Activated B cell treated with CpG ODN at 0.5 μM for 24 hours (primary cell): ENCODE results near the gene RTP3. TPM values are rescaled to one million over a fixed set of nuclear protein-coding genes. Genes with fewer than 3 reads are reported as not detected.
"Not testable (repeated sequence)": the region's sequence is repeated elsewhere in the genome, so short reads cannot be mapped to it uniquely, and the experiment has no call there.

Source experiments
- ATAC-seq: fragments of 200-7000 bp; cut with Tn5 transposase; one replicate; pipeline ENCODE4 v1.10.0; 2021; ENCODE audit warnings: low read depth, mild to moderate bottlenecking, moderate library complexity
- CTCF ChIA-PET: fragments of 350-600 bp; sonication (Branson Sonifier 250); formaldehyde crosslinking; loops from one replicate; lab custom pipeline; 2021; ENCODE audit warnings: antibody characterized with exemption; lab: Charles Lee
- POLR2A ChIA-PET: fragments of 350-600 bp; sonication (Branson Sonifier 250); formaldehyde crosslinking; loops from one replicate; lab custom pipeline; 2021; ENCODE audit warnings: antibody characterized with exemption; lab: Charles Lee
- DNase-seq: peaks from one replicate; pipeline ENCODE4 v3.0.0; 2022
- H3K27ac Mint-ChIP-seq: one replicate; pipeline ENCODE4 v1.8.0; 2020; ENCODE audit warnings: mixed read lengths
- H3K27me3 Mint-ChIP-seq: one replicate; pipeline ENCODE4 v1.8.0; 2021; ENCODE audit warnings: mixed read lengths
- H3K36me3 Mint-ChIP-seq: one replicate; pipeline ENCODE4 v1.8.0; 2021; ENCODE audit warnings: low read depth, mixed read lengths
- H3K4me1 Mint-ChIP-seq: one replicate; pipeline ENCODE4 v1.8.0; 2021; ENCODE audit warnings: mixed read lengths
- H3K4me3 Mint-ChIP-seq: one replicate; pipeline ENCODE4 v1.8.0; 2020; ENCODE audit warnings: mild to moderate bottlenecking, mixed read lengths
- H3K9me3 Mint-ChIP-seq: one replicate; pipeline ENCODE4 v1.8.0; 2020; ENCODE audit warnings: mixed read lengths
- CTCF ChIP-seq: fragments of 200-600 bp; IDR thresholded peaks from one replicate; pipeline ENCODE4 v1.8.0; 2022; ENCODE audit warnings: antibody characterized with exemption, mild to moderate bottlenecking
- intact Hi-C: fragments of 100-400 bp; cut with micrococcal nuclease; formaldehyde crosslinking; loops from one replicate; pipeline ENCODE4 v1.15.1; 2024
- total RNA-seq: library from RNA; stranded (reverse); gene quantifications from 2 replicates; pipeline ENCODE4 v1.2.3, GENCODE V29; 2022

The RTP3 gene
- total RNA-seq, 1 donor from 2014 or later: not detected

GRCh38 chr3:46546896-46547440 is 49.2 kb downstream of the RTP3 start:
- Mint-ChIP-seq H3K4me3 (no peak overlapping the region), H3K9me3 (no peaks in the 10 kb centered on the region), H3K36me3 (no peaks in the 10 kb centered on the region), H3K4me1 (peaks cover 45% of the 10 kb centered on the region), H3K27ac (no peak overlapping the region), H3K27me3 (peaks cover 2% of the 10 kb centered on the region)
- no peak for TF ChIP-seq CTCF
- DNase-seq: no peak
- intact Hi-C loops: no loop called here
- POLR2A ChIA-PET: interaction anchor here (0.6 to 0.9 kb wide), 2 partner anchors 8 to 815 kb away, joined by 3 to 5 read pairs; no protein-coding TSS in a partner anchor
- CTCF ChIA-PET: interaction anchor here (1.3 to 7.4 kb wide), 2 partner anchors 58 to 83 kb away, joined by 3 to 51 read pairs; no protein-coding TSS in a partner anchor
- ATAC-seq: no peak

- POLR2A ChIA-PET, H3K36me3 Mint-ChIP-seq, intact Hi-C loops, H3K9me3 Mint-ChIP-seq, DNase-seq, ATAC-seq, H3K27me3 Mint-ChIP-seq, H3K4me3 Mint-ChIP-seq, H3K27ac Mint-ChIP-seq: not testable (repeated sequence)
- CTCF ChIA-PET: interaction anchor here (1.3 to 7.4 kb wide), 2 partner anchors 10 to 60 kb away, joined by 3 to 51 read pairs; no protein-coding TSS in a partner anchor
- H3K4me1 Mint-ChIP-seq: peaks cover 35% of the 10 kb centered on the region
Observed at GRCh38 chr3:46548611-46549010, 50.8 kb downstream of the RTP3 start.

- Mint-ChIP-seq H3K36me3 (no peaks in the 10 kb centered on the region), H3K9me3 (no peaks in the 10 kb centered on the region), H3K4me1 (peaks cover 35% of the 10 kb centered on the region), H3K27me3 (peaks cover 3% of the 10 kb centered on the region), H3K4me3 (no peak overlapping the region), H3K27ac (no peak overlapping the region)
- CTCF ChIA-PET: interaction anchor here (0.8 to 7.4 kb wide), 3 partner anchors 9 to 80 kb away, joined by 3 to 51 read pairs (median 3); no protein-coding TSS in a partner anchor
- intact Hi-C loops: no loop called here
- ATAC-seq (no peak), DNase-seq (no peak)
- POLR2A ChIA-PET: interaction anchor here (1.8 kb wide), 1 partner anchor 11 kb away, joined by 8 read pairs; no protein-coding TSS in a partner anchor
- TF ChIP-seq CTCF: no peak
Observed at GRCh38 chr3:46549408-46549904, 51.7 kb downstream of the RTP3 start.

GRCh38 chr3:46549989-46550388 is 52.2 kb downstream of the RTP3 start:
- no peak for TF ChIP-seq CTCF
- DNase-seq: no peak
- peaks cover 3% of the 10 kb centered on the region for H3K27me3 Mint-ChIP-seq
- peaks cover 35% of the 10 kb centered on the region for H3K4me1 Mint-ChIP-seq
- H3K27ac Mint-ChIP-seq: no peak overlapping the region
- POLR2A ChIA-PET: interaction anchor here (1.8 kb wide), 1 partner anchor 11 kb away, joined by 8 read pairs; no protein-coding TSS in a partner anchor
- no peaks in the 10 kb centered on the region for H3K36me3 Mint-ChIP-seq
- peaks cover 2% of the 10 kb centered on the region for H3K9me3 Mint-ChIP-seq
- intact Hi-C loops: loop anchor here (1.0 kb wide), 1 partner anchor 11 kb away; no protein-coding TSS in a partner anchor
- no peak overlapping the region for H3K4me3 Mint-ChIP-seq
- CTCF ChIA-PET: interaction anchor here (7.4 kb wide), 1 partner anchor 61 kb away, joined by 51 read pairs; no protein-coding TSS in a partner anchor
- peak; percentile 37 for ATAC-seq

Other genes with a start within 250 kb of the RTP3 start
- 0.16 and 0.29 TPM in 2 replicates for gene CCR2, start 143.9 kb upstream of the RTP3 start, total RNA-seq
- 0.27 and 0.55 TPM in 2 replicates for gene CCR5, start 127.0 kb upstream of the RTP3 start, total RNA-seq
- 1.9 TPM in 2 replicates for gene CCRL2, start 90.7 kb upstream of the RTP3 start, total RNA-seq
- gene LTF, start 33.1 kb upstream of the RTP3 start, total RNA-seq: 0.10 TPM in 1 of 2 replicates, not detected in the other
- not detected in 2 replicates for gene LRRC2, start 68.3 kb downstream of the RTP3 start, total RNA-seq
- gene FAM240A, start 114.5 kb downstream of the RTP3 start, total RNA-seq: not detected in 2 replicates
- gene ALS2CL, start 195.7 kb downstream of the RTP3 start, total RNA-seq: 1.6 and 1.8 TPM in 2 replicates
- gene TMIE, start 203.4 kb downstream of the RTP3 start, total RNA-seq: 0.39 and 0.44 TPM in 2 replicates
- not detected in 2 replicates for gene PRSS50, start 219.9 kb downstream of the RTP3 start, total RNA-seq